ENCODE data around the gene CC2D2A. TPM values are rescaled to one million over a fixed set of nuclear protein-coding genes. Genes with fewer than 3 reads are reported as not detected.
A peak's percentile ranks its signal among the peaks of the same experiment; 100 is the strongest.

CC2D2A gene
- total and polyA plus RNA-seq, 9 of the 15 experiments (the other 6 are each of a cell fraction or from before 2014, with no cell fraction given), result 0.36 to 2.5 (median 1.6) TPM

GRCh38 chr4:15488136-15488535, 18.5 kb downstream of the CC2D2A start:
- POLR2A ChIA-PET, result interaction anchor here (1.0 kb wide), 1 partner anchor 25 kb away, joined by 3 read pairs; no protein-coding TSS in a partner anchor
- H2AFZ ChIP-seq (ENCODE audit: low read depth, low read length), result no peak overlapping the region
- H3K4me3 ChIP-seq, result no peak overlapping the region
- DNase-seq (ENCODE audit: extremely low read depth in 1 of 4, low spot score in 3 of 4) (no peak), ATAC-seq (no peak), FAIRE-seq (no peak)
- TF ChIP-seq KDM2B (CRISPR knock-in tag; IDR thresholded peaks at IDR 0.05), result no peak
- TF ChIP-seq, protein P1, sequence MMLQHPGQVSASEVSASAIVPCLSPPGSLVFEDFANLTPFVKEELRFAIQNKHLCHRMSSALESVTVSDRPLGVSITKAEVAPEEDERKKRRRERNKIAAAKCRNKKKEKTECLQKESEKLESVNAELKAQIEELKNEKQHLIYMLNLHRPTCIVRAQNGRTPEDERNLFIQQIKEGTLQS (IDR thresholded peaks at IDR 0.05), result peak; percentile 34; the same call in 1 of the 2 replicates
- TF ChIP-seq, protein P1 (CRISPR knock-in tag; conservative IDR thresholded peaks at IDR 0.05), result no peak
- no peak overlapping the region for H3K4me2 ChIP-seq (ENCODE audit: insufficient read depth, low read length)
- H3K36me3 ChIP-seq (ENCODE audit: control insufficient read depth, insufficient read depth, low read length), result no peaks in the 10 kb centered on the region
- H3K9me3 ChIP-seq (replicated peaks; ENCODE audit: control insufficient read depth, insufficient read depth, low read depth, low read length), result no peaks in the 10 kb centered on the region
- H3K27ac ChIP-seq (ENCODE audit: extremely low read depth, low read depth, low read length), result no peak overlapping the region
- no peaks in the 10 kb centered on the region for H3K27me3 ChIP-seq (ENCODE audit: control insufficient read depth in 2 of 2, insufficient read depth in 2 of 2, low read length in 2 of 2)
- intact Hi-C loops (cut with micrococcal nuclease), result no loop called here
- no peaks in the 10 kb centered on the region for H3K79me2 ChIP-seq (ENCODE audit: control insufficient read depth, insufficient read depth, low read length)
- no peaks in the 10 kb centered on the region for H4K20me1 ChIP-seq (replicated peaks; ENCODE audit: control insufficient read depth, insufficient read depth, low read length)
- no peak overlapping the region for H3K9ac ChIP-seq (ENCODE audit: insufficient read depth in 1 of 2, low read depth in 2 of 2, low read length in 2 of 2)
- peaks cover 0 to 2% of the 10 kb centered on the region in 2 experiments; a peak in 1 of 5 replicates for H3K4me1 ChIP-seq (replicated peaks in 1 of 2; ENCODE audit: control insufficient read depth in 2 of 2, insufficient read depth in 2 of 2, low read length in 2 of 2)
- in situ Hi-C loops (cut with MboI), result loop anchor here (25.0 kb wide), 1 partner anchor 749 kb away; the partner anchor contains the start of gene TAPT1
- CTCF ChIA-PET (ENCODE audit: low intra/inter-chr PET ratio), result no interaction called here
- no peaks in the 10 kb centered on the region for H3K9me1 ChIP-seq (ENCODE audit: control insufficient read depth, insufficient read depth, low read length)
- no TSS peak for BruUV-seq (replicated peaks)

DNA sequence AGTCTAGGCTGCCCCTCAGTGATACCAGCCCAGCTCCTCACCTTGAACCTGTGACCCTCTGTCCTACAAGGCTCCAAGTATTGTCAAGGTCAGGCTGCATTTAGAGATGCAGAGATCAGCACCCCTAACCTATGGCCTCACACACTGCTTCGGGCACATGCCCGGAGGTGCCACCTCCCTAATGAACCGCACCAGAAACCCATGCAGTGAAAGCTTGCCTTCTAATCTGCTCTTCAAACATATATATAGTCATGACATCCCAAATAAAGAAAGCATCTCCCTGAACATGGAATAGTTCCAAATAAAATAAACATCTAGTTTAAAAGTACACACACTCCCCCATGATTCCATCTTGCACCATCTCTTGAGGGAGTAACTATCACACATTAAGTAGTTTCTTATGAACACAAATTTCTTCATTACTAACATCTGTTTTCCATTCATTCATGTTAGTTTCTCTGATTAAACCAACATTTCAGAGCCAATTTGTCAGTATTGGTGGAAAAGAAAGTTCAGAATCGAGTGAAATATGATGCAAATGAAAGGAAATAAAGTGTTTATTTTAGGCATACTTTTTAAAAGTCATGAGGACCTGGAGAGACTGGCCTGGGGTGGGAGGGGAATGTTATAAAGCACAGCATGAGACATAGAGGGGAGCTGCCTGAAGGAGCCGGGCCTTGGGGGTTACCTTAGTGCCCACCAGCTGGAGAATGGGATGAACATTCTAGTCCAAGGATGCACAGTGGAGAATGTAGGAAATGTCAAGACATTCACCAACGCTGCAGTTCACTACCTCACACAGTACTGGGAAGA, 19.2 kb downstream of the CC2D2A start:
- no peak for ATAC-seq
- in situ Hi-C loops (cut with MboI), result loop anchor here (25.0 kb wide), 1 partner anchor 748 kb away; the partner anchor contains the start of gene TAPT1
- H3K27me3 ChIP-seq (ENCODE audit: control insufficient read depth in 2 of 2, insufficient read depth in 2 of 2, low read length in 2 of 2), result no peaks in the 10 kb centered on the region
- H3K4me2 ChIP-seq (ENCODE audit: insufficient read depth, low read length), result no peak overlapping the region
- ChIA-PET CTCF (ENCODE audit: low intra/inter-chr PET ratio) (no interaction called here), POLR2A (interaction anchor here (1.0 kb wide), 1 partner anchor 24 kb away, joined by 3 read pairs; no protein-coding TSS in a partner anchor)
- no peak overlapping the region for H3K4me3 ChIP-seq
- no peak overlapping the region for H2AFZ ChIP-seq (ENCODE audit: low read depth, low read length)
- TF ChIP-seq POLR2AphosphoS2 (IDR thresholded peaks at IDR 0.05; ENCODE audit: low read length) (no peak), ZBTB5 (IDR thresholded peaks at IDR 0.05) (no peak), ZNF717 (CRISPR knock-in tag; IDR thresholded peaks at IDR 0.05) (no peak), CSDE1 (IDR thresholded peaks at IDR 0.05) (no peak)
- TF ChIP-seq, protein P2, sequence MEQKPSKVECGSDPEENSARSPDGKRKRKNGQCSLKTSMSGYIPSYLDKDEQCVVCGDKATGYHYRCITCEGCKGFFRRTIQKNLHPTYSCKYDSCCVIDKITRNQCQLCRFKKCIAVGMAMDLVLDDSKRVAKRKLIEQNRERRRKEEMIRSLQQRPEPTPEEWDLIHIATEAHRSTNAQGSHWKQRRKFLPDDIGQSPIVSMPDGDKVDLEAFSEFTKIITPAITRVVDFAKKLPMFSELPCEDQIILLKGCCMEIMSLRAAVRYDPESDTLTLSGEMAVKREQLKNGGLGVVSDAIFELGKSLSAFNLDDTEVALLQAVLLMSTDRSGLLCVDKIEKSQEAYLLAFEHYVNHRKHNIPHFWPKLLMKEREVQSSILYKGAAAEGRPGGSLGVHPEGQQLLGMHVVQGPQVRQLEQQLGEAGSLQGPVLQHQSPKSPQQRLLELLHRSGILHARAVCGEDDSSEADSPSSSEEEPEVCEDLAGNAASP (IDR thresholded peaks at IDR 0.05), result no peak
- H3K79me2 ChIP-seq (ENCODE audit: control insufficient read depth, insufficient read depth, low read length), result no peaks in the 10 kb centered on the region
- intact Hi-C loops (cut with micrococcal nuclease), result no loop called here
- no peaks in the 10 kb centered on the region for H3K36me3 ChIP-seq (ENCODE audit: control insufficient read depth, insufficient read depth, low read length)
- no peak for DNase-seq (ENCODE audit: extremely low read depth in 1 of 4, low spot score in 3 of 4)
- H3K4me1 ChIP-seq (replicated peaks in 1 of 2; ENCODE audit: control insufficient read depth in 2 of 2, insufficient read depth in 2 of 2, low read length in 2 of 2), result no peaks in the 10 kb centered on the region
- H3K9ac ChIP-seq (ENCODE audit: insufficient read depth in 1 of 2, low read depth in 2 of 2, low read length in 2 of 2), result no peak overlapping the region
- H3K9me1 ChIP-seq (ENCODE audit: control insufficient read depth, insufficient read depth, low read length), result no peaks in the 10 kb centered on the region
- no peak overlapping the region for H3K27ac ChIP-seq (ENCODE audit: extremely low read depth, low read depth, low read length)
- 30% methylated on average over 6 of the region's 6 CpGs for WGBS (ENCODE audit: insufficient coverage, low coverage, missing lambda C conversion rate)
- FAIRE-seq, result no peak
- no peaks in the 10 kb centered on the region for H4K20me1 ChIP-seq (replicated peaks; ENCODE audit: control insufficient read depth, insufficient read depth, low read length)
- BruUV-seq (replicated peaks), result no TSS peak
- H3K9me3 ChIP-seq (replicated peaks; ENCODE audit: control insufficient read depth, insufficient read depth, low read depth, low read length), result no peaks in the 10 kb centered on the region

All from K562 (cell line).